DOHH2 (cell line): ENCODE measurements around the gene CNTNAP2.

ENCODE experiments used
- H3F3A ChIP-seq: fragments of 200-600 bp; sonication (generic), shearing (Covaris generic); 2 replicates; pipeline ENCODE4 v1.6.0; 2016; ENCODE audit warnings: antibody characterized with exemption, mild to moderate bottlenecking; ENCODE audit not compliant: control insufficient read depth, insufficient read depth
- H3K27ac ChIP-seq: fragments of 200-600 bp; sonication (generic); 2 replicates; pipeline ENCODE4 v1.5.1; 2014; ENCODE audit warnings: low read depth, mild to moderate bottlenecking, low read length, moderate library complexity
- H3K27me3 ChIP-seq: fragments of 200-600 bp; sonication (generic); 2 replicates; pipeline ENCODE4 v1.6.1; 2014; ENCODE audit warnings: mild to moderate bottlenecking, low read length, mixed read lengths; ENCODE audit not compliant: control insufficient read depth
- H3K36me3 ChIP-seq: fragments of 200-600 bp; sonication (generic); 2 replicates; pipeline ENCODE4 v1.6.1; 2014; ENCODE audit warnings: mild to moderate bottlenecking, low read length, moderate library complexity, mixed read lengths; ENCODE audit not compliant: control insufficient read depth
- H3K4me1 ChIP-seq: fragments of 200-600 bp; sonication (generic); 2 replicates; pipeline ENCODE4 v1.6.1; 2014; ENCODE audit warnings: mild to moderate bottlenecking, low read length, mixed read lengths; ENCODE audit not compliant: control insufficient read depth
- H3K4me2 ChIP-seq: fragments of 200-600 bp; sonication (generic); 2 replicates; pipeline ENCODE4 v1.6.0; 2014; ENCODE audit warnings: mild to moderate bottlenecking, low read length, moderate library complexity
- H3K4me3 ChIP-seq: fragments of 200-600 bp; sonication (generic); 2 replicates; pipeline ENCODE4 v1.5.1; 2014; ENCODE audit warnings: mild to moderate bottlenecking, low read length, mixed read lengths
- H3K79me2 ChIP-seq: fragments of 200-600 bp; sonication (generic); 2 replicates; pipeline ENCODE4 v1.6.1; 2014; ENCODE audit warnings: mild to moderate bottlenecking, low read length, mixed read lengths; ENCODE audit not compliant: control insufficient read depth
- H3K9me2 ChIP-seq: fragments of 200-600 bp; sonication (generic); replicated peaks from 2 replicates; pipeline ENCODE4 v1.6.1; 2014; ENCODE audit warnings: mild to moderate bottlenecking, low read length, mixed read lengths; ENCODE audit not compliant: control insufficient read depth
- H3K9me3 ChIP-seq: fragments of 200-600 bp; sonication (generic); 2 replicates; pipeline ENCODE4 v1.6.1; 2014; ENCODE audit warnings: antibody characterized with exemption, low read length, mixed read lengths; ENCODE audit not compliant: control insufficient read depth, insufficient read depth
- H4K20me1 ChIP-seq: fragments of 200-600 bp; sonication (generic); 2 replicates; pipeline ENCODE4 v1.6.0; 2014; ENCODE audit warnings: low read depth, mild to moderate bottlenecking, antibody characterized with exemption, low read length, moderate library complexity; ENCODE audit not compliant: control insufficient read depth, insufficient read depth
- EZH2phosphoT487 ChIP-seq: fragments of 200-600 bp; sonication (generic); IDR thresholded peaks from 2 replicates; pipeline ENCODE4 v1.6.1; 2017; ENCODE audit warnings: borderline replicate concordance, mild to moderate bottlenecking, antibody characterized with exemption, low read length, moderate library complexity, mixed read lengths
- TF ChIP-seq, protein P1 (sequence below): fragments of 200-600 bp; sonication (generic); IDR thresholded peaks from one replicate; pipeline ENCODE4 v1.5.1; 2014; ENCODE audit warnings: antibody characterized with exemption, mild to moderate bottlenecking, low read depth, low read length; ENCODE audit not compliant: poor library complexity, severe bottlenecking

CNTNAP2 gene

DNA sequence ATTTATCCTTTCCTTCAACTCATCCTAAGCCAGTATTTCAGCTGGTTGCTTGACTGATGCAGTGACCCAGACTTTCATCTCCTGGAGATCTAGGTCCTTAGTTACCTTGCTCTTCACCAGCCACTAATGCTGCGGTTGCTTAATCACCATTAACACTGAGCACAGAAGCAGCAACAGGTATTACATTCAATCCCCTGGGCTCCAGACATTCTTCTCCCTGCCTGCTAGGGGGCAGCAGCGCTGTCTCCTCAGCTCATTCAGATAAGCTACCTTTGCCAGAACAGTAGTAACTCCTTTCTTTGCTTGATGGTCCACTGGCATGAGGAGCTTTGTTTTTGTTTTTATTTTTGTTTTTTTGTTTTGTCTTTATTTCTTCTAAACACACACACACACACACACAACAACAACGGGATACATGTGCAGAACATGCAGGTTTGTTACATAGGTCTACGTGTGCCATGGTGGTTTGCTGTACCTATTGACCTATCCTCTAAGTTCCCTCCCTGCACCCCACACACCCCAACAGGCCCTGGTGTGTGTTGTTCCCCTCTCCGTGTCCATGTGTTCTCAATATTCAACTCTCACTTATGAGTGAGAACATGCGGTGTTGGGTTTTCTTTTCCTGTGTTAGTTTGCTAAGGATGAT, 1430.8 kb downstream of the CNTNAP2 start:
- Histone ChIP-seq H3K9me3 (no peaks in the 10 kb centered on the region), H3K4me1 (no peaks in the 10 kb centered on the region), H3K27me3 (no peaks in the 10 kb centered on the region), H3K27ac (no peak overlapping the region), H3K4me2 (no peak overlapping the region), H3K79me2 (no peaks in the 10 kb centered on the region), H4K20me1 (no peaks in the 10 kb centered on the region), H3K36me3 (no peaks in the 10 kb centered on the region), H3F3A (no peaks in the 10 kb centered on the region), H3K4me3 (no peak overlapping the region), H3K9me2 (no peaks in the 10 kb centered on the region)
- TF ChIP-seq, protein P1, sequence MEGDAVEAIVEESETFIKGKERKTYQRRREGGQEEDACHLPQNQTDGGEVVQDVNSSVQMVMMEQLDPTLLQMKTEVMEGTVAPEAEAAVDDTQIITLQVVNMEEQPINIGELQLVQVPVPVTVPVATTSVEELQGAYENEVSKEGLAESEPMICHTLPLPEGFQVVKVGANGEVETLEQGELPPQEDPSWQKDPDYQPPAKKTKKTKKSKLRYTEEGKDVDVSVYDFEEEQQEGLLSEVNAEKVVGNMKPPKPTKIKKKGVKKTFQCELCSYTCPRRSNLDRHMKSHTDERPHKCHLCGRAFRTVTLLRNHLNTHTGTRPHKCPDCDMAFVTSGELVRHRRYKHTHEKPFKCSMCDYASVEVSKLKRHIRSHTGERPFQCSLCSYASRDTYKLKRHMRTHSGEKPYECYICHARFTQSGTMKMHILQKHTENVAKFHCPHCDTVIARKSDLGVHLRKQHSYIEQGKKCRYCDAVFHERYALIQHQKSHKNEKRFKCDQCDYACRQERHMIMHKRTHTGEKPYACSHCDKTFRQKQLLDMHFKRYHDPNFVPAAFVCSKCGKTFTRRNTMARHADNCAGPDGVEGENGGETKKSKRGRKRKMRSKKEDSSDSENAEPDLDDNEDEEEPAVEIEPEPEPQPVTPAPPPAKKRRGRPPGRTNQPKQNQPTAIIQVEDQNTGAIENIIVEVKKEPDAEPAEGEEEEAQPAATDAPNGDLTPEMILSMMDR: peak; percentile 72
- no peak for TF ChIP-seq EZH2phosphoT487

- H3K4me1 ChIP-seq: no peaks in the 10 kb centered on the region
- no peaks in the 10 kb centered on the region for H3K79me2 ChIP-seq
- H4K20me1 ChIP-seq: no peaks in the 10 kb centered on the region
- no peaks in the 10 kb centered on the region for H3K36me3 ChIP-seq
- no peak overlapping the region for H3K4me3 ChIP-seq
- no peaks in the 10 kb centered on the region for H3K9me3 ChIP-seq
- no peaks in the 10 kb centered on the region for H3K9me2 ChIP-seq
- no peaks in the 10 kb centered on the region for H3F3A ChIP-seq
- TF ChIP-seq, protein P1: no peak
- no peak for TF ChIP-seq EZH2phosphoT487
- H3K4me2 ChIP-seq: no peak overlapping the region
- H3K27ac ChIP-seq: no peak overlapping the region
- no peaks in the 10 kb centered on the region for H3K27me3 ChIP-seq
Measured at GRCh38 chr7:147556317-147556716, 1439.7 kb downstream of the CNTNAP2 start.

GRCh38 chr7:147563669-147564068, 1447.1 kb downstream of the CNTNAP2 start:
- Histone ChIP-seq H3K4me3 (no peak overlapping the region), H3K27me3 (no peaks in the 10 kb centered on the region), H3K4me1 (no peaks in the 10 kb centered on the region), H3K9me2 (no peaks in the 10 kb centered on the region), H3K27ac (no peak overlapping the region), H3K36me3 (no peaks in the 10 kb centered on the region), H3K79me2 (no peaks in the 10 kb centered on the region), H4K20me1 (no peaks in the 10 kb centered on the region), H3F3A (no peaks in the 10 kb centered on the region), H3K4me2 (no peak overlapping the region), H3K9me3 (no peaks in the 10 kb centered on the region)
- TF ChIP-seq, protein P1: no peak
- TF ChIP-seq EZH2phosphoT487: no peak
